RWPE2 (cell line): ENCODE measurements around the gene ICAM1.

Source experiments
- ATAC-seq: fragments of 200-7000 bp; cut with Tn5 transposase; 3 replicates; pipeline ENCODE4 v1.9.1; 2021; ENCODE audit warnings: low read depth
- DNase-seq: peaks from one replicate; pipeline ENCODE4 v3.0.0-alpha.2; 2020; ENCODE audit warnings: low spot score
- H3K27ac ChIP-seq: fragments of 450-650 bp; 2 replicates; pipeline ENCODE4 v1.5.1; 2017; ENCODE audit warnings: mild to moderate bottlenecking; ENCODE audit not compliant: poor library complexity, severe bottlenecking
- H3K27me3 ChIP-seq: fragments of 250-450 bp; sonication (Bioruptor Pico); 2 replicates; pipeline ENCODE4 v1.5.1; 2021; ENCODE audit warnings: mild to moderate bottlenecking, moderate library complexity; ENCODE audit not compliant: insufficient read depth, poor library complexity, severe bottlenecking
- H3K36me3 ChIP-seq: fragments of 250-450 bp; sonication (Bioruptor Pico); 2 replicates; pipeline ENCODE4 v1.5.1; 2020; ENCODE audit warnings: low read depth, mild to moderate bottlenecking, moderate library complexity
- H3K4me1 ChIP-seq: fragments of 250-450 bp; sonication (Bioruptor Pico); 2 replicates; pipeline ENCODE4 v1.5.1; 2021; ENCODE audit warnings: mild to moderate bottlenecking, moderate library complexity; ENCODE audit not compliant: insufficient read depth, poor library complexity, severe bottlenecking
- H3K4me3 ChIP-seq: fragments of 250-450 bp; sonication (Bioruptor Pico); 2 replicates; pipeline ENCODE4 v1.5.1; 2021; ENCODE audit warnings: mild to moderate bottlenecking, moderate library complexity; ENCODE audit not compliant: severe bottlenecking
- H3K9me3 ChIP-seq: fragments of 250-450 bp; sonication (Bioruptor Pico); 2 replicates; pipeline ENCODE4 v1.5.1; 2021; ENCODE audit warnings: mild to moderate bottlenecking, moderate library complexity; ENCODE audit not compliant: severe bottlenecking
- TF ChIP-seq, protein P1 (sequence below): fragments of 450-650 bp; IDR thresholded peaks from one replicate; pipeline ENCODE4 v1.5.1; 2017; ENCODE audit warnings: mild to moderate bottlenecking, moderate library complexity; ENCODE audit not compliant: poor library complexity, severe bottlenecking

The ICAM1 gene

DNA sequence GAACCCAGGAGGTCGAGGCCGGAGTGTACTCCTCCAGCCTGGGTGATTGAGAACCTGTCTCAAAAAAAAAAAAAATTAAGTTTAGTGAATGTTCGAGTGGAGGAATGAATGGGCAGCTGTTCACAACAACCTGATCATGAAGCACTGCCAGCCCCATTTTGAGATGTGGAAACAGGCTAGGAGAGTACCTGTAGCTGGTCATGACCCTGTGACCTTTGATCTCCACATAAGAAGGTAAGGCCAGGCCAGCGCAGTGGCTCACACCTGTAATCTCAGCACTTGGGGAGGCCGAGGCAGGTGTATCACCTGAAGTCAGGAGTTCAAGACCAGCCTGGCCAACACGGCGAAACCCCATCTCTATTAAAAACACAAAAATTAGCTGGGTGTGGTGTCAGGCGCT is 54.8 kb downstream of the ICAM1 start:
- ATAC-seq = no peak
- H3K36me3 ChIP-seq = peaks cover 90% of the 10 kb centered on the region
- no peak overlapping the region for H3K27ac ChIP-seq
- DNase-seq = no peak
- no peaks in the 10 kb centered on the region for H3K27me3 ChIP-seq
- H3K4me1 ChIP-seq = no peaks in the 10 kb centered on the region
- H3K9me3 ChIP-seq = no peaks in the 10 kb centered on the region
- TF ChIP-seq, protein P1, sequence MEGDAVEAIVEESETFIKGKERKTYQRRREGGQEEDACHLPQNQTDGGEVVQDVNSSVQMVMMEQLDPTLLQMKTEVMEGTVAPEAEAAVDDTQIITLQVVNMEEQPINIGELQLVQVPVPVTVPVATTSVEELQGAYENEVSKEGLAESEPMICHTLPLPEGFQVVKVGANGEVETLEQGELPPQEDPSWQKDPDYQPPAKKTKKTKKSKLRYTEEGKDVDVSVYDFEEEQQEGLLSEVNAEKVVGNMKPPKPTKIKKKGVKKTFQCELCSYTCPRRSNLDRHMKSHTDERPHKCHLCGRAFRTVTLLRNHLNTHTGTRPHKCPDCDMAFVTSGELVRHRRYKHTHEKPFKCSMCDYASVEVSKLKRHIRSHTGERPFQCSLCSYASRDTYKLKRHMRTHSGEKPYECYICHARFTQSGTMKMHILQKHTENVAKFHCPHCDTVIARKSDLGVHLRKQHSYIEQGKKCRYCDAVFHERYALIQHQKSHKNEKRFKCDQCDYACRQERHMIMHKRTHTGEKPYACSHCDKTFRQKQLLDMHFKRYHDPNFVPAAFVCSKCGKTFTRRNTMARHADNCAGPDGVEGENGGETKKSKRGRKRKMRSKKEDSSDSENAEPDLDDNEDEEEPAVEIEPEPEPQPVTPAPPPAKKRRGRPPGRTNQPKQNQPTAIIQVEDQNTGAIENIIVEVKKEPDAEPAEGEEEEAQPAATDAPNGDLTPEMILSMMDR = no peak
- H3K4me3 ChIP-seq = no peak overlapping the region

DNA sequence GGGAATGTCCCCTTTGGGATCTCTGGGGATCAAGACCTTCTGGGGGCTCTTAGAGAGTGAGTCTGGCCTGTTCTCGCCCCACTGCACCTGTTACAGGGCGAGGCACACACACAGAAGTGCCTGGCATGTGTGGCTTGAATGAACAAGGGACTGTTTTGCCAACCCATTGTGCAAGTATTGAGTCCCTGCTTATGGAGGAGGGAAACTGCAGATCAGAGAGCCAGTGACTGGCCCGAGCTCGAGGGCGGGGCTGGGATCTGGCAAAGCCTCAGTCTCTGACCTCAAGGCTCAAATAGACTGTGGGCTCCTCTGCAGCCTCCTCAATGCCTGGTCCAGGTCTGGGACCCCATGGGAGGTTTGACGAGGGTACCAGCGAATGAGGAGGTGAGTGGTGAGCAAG is 56.9 kb downstream of the ICAM1 start:
- H3K36me3 ChIP-seq = peaks cover 84% of the 10 kb centered on the region
- H3K9me3 ChIP-seq = no peaks in the 10 kb centered on the region

DNA sequence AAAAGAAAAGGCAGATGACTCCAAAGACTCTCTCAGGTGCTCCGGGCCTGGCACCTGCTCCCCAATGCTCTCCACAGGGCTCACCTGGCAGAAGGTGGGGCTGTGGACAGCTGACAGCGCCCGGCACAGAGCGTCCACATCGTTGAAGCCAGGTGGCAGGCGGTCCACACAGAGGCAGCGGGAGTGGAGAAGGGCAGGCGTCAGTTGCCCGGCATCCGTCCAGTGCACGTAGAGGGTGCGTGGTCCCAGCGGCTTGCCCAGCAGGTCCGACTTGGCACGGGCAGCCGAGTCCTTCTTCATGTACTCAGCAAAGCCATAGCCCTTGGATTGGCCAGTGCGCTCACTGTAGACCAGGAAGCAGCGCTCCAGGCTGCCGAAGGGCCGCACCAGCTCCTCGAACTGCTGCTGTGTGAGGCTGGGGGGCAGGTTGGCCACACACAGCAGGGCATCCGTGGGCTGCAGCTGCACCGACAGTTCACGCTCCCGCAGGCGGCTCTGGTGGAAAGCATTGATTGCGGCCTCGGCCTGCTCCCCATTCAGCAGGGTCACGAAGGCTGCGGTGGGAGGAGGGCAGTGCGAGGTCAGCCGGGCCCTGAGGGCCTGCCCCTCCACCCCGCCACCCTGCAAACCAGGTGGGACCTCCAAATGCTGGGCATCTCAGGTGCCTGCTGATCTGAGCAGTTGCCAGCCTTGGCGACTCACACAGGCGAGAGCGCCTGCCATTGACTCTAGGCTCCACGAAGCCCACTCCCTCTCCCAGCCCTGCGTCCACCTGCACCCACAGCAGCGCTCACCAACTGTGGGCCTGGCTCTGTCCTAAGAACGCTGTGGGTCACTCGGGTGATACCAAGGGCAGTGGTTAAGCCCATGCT is 57.9 kb downstream of the ICAM1 start:
- DNase-seq = no peak
- no peaks in the 10 kb centered on the region for H3K9me3 ChIP-seq
- H3K27ac ChIP-seq = no peak overlapping the region
- no peaks in the 10 kb centered on the region for H3K4me1 ChIP-seq
- H3K36me3 ChIP-seq = peaks cover 75% of the 10 kb centered on the region
- no peaks in the 10 kb centered on the region for H3K27me3 ChIP-seq
- H3K4me3 ChIP-seq = no peak overlapping the region
- no peak for ATAC-seq
- TF ChIP-seq, protein P1 = no peak

More for the DNA sequence above, 56.9 kb downstream of the ICAM1 start:
- H3K27ac ChIP-seq = no peak overlapping the region
- ATAC-seq (no peak), DNase-seq (no peak)
- no peak overlapping the region for H3K4me3 ChIP-seq
- no peaks in the 10 kb centered on the region for H3K4me1 ChIP-seq
- H3K27me3 ChIP-seq = no peaks in the 10 kb centered on the region
- TF ChIP-seq, protein P1 = no peak

DNA sequence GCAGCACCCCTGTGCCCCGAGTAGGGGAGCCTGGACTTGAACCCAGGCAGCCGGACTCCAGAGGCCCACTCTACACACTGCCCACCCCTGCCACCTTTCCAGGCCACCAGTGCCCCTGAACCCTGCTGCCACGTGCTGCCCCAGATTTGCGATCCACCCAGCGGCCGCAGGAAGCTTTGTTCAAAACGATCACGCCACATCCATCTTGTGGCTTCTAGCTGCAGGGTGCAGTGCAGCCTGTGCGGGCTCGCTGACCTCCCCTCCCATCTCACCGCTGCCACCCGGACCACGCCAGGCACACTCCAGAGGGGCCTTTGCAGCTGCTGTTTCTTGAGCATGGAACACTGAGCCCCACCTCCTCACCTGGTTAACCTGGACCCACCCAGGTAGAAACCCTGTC is 58.6 kb downstream of the ICAM1 start:
- Histone ChIP-seq H3K4me1 (no peaks in the 10 kb centered on the region), H3K36me3 (peaks cover 71% of the 10 kb centered on the region), H3K27me3 (no peaks in the 10 kb centered on the region), H3K9me3 (no peaks in the 10 kb centered on the region), H3K4me3 (no peak overlapping the region), H3K27ac (no peak overlapping the region)
- TF ChIP-seq, protein P1 = no peak
- DNase-seq (no peak), ATAC-seq (no peak)
